Osteocyte (in vitro differentiated cells): ENCODE data around the gene APOC4. TPM values are rescaled to one million over a fixed set of nuclear protein-coding genes. Genes with fewer than 3 reads are reported as not detected.

ENCODE experiments used
- DNase-seq: peaks from one replicate; pipeline ENCODE4 v3.0.0; 2021; ENCODE audit warnings: mixed read lengths; ENCODE audit not compliant: unreplicated experiment; ENCODE audit errors: extremely low spot score
- H3K27ac Mint-ChIP-seq: one replicate; pipeline ENCODE4 v1.8.0; 2021; ENCODE audit warnings: mild to moderate bottlenecking, mixed read lengths; ENCODE audit not compliant: unreplicated experiment
- H3K27me3 Mint-ChIP-seq: one replicate; pipeline ENCODE4 v1.8.0; 2021; ENCODE audit warnings: mixed read lengths; ENCODE audit not compliant: unreplicated experiment
- H3K36me3 Mint-ChIP-seq: one replicate; pipeline ENCODE4 v1.8.0; 2021; ENCODE audit warnings: mixed read lengths; ENCODE audit not compliant: unreplicated experiment
- H3K4me1 Mint-ChIP-seq: one replicate; pipeline ENCODE4 v1.8.0; 2021; ENCODE audit warnings: mixed read lengths; ENCODE audit not compliant: unreplicated experiment
- H3K4me3 Mint-ChIP-seq: one replicate; pipeline ENCODE4 v1.8.0; 2021; ENCODE audit warnings: mild to moderate bottlenecking, moderate library complexity, mixed read lengths; ENCODE audit not compliant: unreplicated experiment
- H3K9me3 Mint-ChIP-seq: one replicate; pipeline ENCODE4 v1.8.0; 2021; ENCODE audit warnings: mixed read lengths; ENCODE audit not compliant: unreplicated experiment
- total RNA-seq: library from RNA; stranded (reverse); gene quantifications from 2 replicates; pipeline ENCODE4 v1.2.1, GENCODE V29; 2021
- TF ChIP-seq, protein P1 (sequence below): fragments of 200-600 bp; sonication (generic); IDR thresholded peaks from 2 replicates; pipeline ENCODE4 v1.5.0; 2021; ENCODE audit warnings: antibody characterized with exemption, mild to moderate bottlenecking, moderate library complexity

The APOC4 gene
- total RNA-seq, 1 donor from 2014 or later, result not detected

DNA sequence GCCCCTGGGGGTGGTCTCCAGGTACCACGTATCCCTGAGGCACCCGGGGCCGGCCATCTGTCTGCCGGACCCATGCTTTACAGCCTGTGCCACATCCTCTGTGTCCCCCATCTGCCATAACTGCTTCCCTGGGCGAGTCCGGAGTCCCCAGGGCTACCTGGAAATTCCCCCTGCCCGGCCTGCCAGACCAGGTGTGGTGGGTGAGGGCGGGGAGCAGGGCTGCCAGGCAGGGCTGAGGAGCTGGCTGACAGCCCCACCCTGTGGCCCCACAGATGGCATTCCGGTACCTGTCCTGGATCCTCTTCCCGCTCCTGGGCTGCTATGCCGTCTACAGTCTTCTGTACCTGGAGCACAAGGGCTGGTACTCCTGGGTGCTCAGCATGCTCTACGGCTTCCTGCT lies 48.9 kb downstream of the APOC4 start:
- Mint-ChIP-seq H3K9me3 (no peaks in the 10 kb centered on the region), H3K4me1 (no peaks in the 10 kb centered on the region), H3K27me3 (no peaks in the 10 kb centered on the region), H3K4me3 (no peak overlapping the region), H3K36me3 (peaks cover 21% of the 10 kb centered on the region), H3K27ac (no peak overlapping the region)
- TF ChIP-seq, protein P1, sequence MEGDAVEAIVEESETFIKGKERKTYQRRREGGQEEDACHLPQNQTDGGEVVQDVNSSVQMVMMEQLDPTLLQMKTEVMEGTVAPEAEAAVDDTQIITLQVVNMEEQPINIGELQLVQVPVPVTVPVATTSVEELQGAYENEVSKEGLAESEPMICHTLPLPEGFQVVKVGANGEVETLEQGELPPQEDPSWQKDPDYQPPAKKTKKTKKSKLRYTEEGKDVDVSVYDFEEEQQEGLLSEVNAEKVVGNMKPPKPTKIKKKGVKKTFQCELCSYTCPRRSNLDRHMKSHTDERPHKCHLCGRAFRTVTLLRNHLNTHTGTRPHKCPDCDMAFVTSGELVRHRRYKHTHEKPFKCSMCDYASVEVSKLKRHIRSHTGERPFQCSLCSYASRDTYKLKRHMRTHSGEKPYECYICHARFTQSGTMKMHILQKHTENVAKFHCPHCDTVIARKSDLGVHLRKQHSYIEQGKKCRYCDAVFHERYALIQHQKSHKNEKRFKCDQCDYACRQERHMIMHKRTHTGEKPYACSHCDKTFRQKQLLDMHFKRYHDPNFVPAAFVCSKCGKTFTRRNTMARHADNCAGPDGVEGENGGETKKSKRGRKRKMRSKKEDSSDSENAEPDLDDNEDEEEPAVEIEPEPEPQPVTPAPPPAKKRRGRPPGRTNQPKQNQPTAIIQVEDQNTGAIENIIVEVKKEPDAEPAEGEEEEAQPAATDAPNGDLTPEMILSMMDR, result no peak
- DNase-seq, result no peak

DNA sequence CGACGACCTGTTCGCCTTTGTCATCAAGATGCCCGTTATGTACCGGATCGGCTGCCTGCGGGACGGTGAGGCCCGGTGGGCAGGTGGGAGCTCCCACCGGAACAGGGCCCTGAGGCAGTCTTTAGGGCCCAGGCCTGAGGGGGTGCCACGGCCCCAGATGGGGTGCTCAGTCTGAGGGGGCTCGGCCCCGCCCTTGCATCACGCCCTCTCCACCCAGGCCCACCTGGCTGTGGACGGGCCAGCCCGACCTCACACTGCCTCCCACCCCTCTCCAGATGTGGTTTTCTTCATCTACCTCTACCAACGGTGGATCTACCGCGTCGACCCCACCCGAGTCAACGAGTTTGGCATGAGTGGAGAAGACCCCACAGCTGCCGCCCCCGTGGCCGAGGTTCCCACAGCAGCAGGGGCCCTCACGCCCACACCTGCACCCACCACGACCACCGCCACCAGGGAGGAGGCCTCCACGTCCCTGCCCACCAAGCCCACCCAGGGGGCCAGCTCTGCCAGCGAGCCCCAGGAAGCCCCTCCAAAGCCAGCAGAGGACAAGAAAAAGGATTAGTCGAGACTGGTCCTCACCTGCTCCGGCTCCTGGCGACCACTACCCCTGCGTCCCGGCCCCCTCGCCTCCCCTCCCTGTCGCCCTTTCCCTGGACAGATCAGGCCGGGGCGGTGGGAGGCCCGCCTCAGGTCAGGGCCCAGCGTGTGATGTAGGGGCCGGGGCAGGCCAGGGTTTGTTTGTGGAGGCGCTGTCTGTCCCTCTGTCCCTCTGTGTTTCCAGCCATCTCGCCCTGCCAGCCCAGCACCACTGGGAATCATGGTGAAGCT lies 50.5 kb downstream of the APOC4 start:
- H3K4me1 Mint-ChIP-seq, result no peaks in the 10 kb centered on the region
- H3K27me3 Mint-ChIP-seq, result no peaks in the 10 kb centered on the region
- DNase-seq, result no peak
- H3K36me3 Mint-ChIP-seq, result peaks cover 13% of the 10 kb centered on the region
- no peak overlapping the region for H3K27ac Mint-ChIP-seq
- TF ChIP-seq, protein P1, result no peak
- no peaks in the 10 kb centered on the region for H3K9me3 Mint-ChIP-seq
- H3K4me3 Mint-ChIP-seq, result no peak overlapping the region

DNA sequence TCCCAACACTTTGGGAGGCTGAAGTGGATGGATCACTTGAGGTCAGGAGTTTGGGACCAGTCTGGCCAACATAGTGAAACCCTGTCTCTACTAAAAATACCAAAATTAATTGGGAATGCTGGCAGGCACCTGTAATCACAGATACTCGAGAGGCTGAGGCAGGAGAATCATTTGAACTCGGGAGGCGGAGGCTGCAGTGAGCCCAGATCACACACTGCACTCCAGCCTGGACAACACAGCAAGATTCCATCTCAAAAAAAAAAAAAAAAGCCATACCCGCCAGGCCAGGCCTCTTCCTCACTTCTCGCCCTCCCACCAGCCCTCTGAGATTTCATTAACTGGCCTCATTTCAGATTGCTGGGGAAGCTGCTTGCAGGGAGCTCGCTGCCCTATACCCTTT lies 51.5 kb downstream of the APOC4 start:
- no peak for DNase-seq
- Mint-ChIP-seq H3K36me3 (peaks cover 10% of the 10 kb centered on the region), H3K4me3 (no peak overlapping the region), H3K27me3 (no peaks in the 10 kb centered on the region), H3K4me1 (no peaks in the 10 kb centered on the region), H3K9me3 (no peaks in the 10 kb centered on the region), H3K27ac (no peak overlapping the region)
- TF ChIP-seq, protein P1, result no peak

DNA sequence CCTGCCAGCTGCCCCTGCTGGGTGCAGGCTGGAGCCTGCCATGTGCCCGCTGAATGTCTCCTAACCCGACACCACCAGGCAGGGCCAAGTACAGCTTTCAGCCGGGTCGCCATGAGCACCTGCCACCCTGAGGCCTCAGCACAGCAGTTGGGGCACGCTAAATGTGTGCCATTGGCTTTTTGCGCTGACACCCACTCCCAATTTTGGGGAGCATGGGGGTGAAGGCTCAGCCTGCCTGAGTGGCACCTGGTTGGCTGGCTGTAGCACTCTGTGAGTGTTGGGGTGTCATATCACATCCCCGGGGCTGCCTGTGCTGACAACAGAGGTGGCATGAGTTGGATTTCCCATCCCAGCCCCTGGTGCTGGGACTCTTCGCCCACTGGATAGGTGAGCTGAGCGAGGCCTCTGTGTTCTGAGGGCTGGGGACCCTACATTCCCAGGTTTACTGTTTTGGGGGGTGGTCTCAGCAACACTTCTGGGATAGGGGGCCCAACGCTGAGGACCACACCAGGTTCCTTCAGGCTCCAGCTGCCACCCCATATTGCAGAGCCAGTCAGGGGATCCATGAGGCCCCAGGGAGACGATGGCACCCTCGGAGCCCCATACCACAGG lies 52.0 kb downstream of the APOC4 start:
- Mint-ChIP-seq H3K27me3 (no peaks in the 10 kb centered on the region), H3K36me3 (peaks cover 7% of the 10 kb centered on the region), H3K4me1 (no peaks in the 10 kb centered on the region), H3K27ac (no peak overlapping the region), H3K9me3 (no peaks in the 10 kb centered on the region), H3K4me3 (no peak overlapping the region)
- TF ChIP-seq, protein P1, result no peak
- DNase-seq, result no peak

Other genes starting within 250 kb of the APOC4 start
- not detected in 2 replicates for gene CEACAM16, start 243.1 kb upstream of the APOC4 start, total RNA-seq
- 12.7 and 15.3 TPM in 2 replicates for gene BCL3, start 193.5 kb upstream of the APOC4 start, total RNA-seq
- not detected in 2 replicates for gene CBLC, start 164.3 kb upstream of the APOC4 start, total RNA-seq
- 8.8 and 9.9 TPM in 2 replicates for gene BCAM, start 133.1 kb upstream of the APOC4 start, total RNA-seq
- gene NECTIN2, start 95.9 kb upstream of the APOC4 start, total RNA-seq, result 117 TPM in 2 replicates
- gene TOMM40, start 51.0 kb upstream of the APOC4 start, total RNA-seq, result 47.4 and 48.7 TPM in 2 replicates
- 151 and 184 TPM in 2 replicates for gene APOE, start 36.4 kb upstream of the APOC4 start, total RNA-seq
- gene APOC1, start 27.6 kb upstream of the APOC4 start, total RNA-seq, result 3.3 TPM in 1 of 2 replicates, not detected in the other
- gene APOC2, start 3.8 kb downstream of the APOC4 start, total RNA-seq, result not detected in 2 replicates
- gene CLPTM1, start 13.1 kb downstream of the APOC4 start, total RNA-seq, result 124 and 126 TPM in 2 replicates
- 14.3 and 15.1 TPM in 2 replicates for gene RELB, start 59.2 kb downstream of the APOC4 start, total RNA-seq
- gene CLASRP, start 96.8 kb downstream of the APOC4 start, total RNA-seq, result 77.8 and 81.5 TPM in 2 replicates
- 0.68 and 0.70 TPM in 2 replicates for gene ZNF296, start 134.2 kb downstream of the APOC4 start, total RNA-seq
- gene GEMIN7, start 137.0 kb downstream of the APOC4 start, total RNA-seq, result 19.3 and 25.8 TPM in 2 replicates
- gene PPP1R37, start 150.9 kb downstream of the APOC4 start, total RNA-seq, result 34.8 and 35.4 TPM in 2 replicates
- gene NKPD1, start 218.7 kb downstream of the APOC4 start, total RNA-seq, result 0.18 and 0.35 TPM in 2 replicates
- gene TRAPPC6A, start 236.0 kb downstream of the APOC4 start, total RNA-seq, result 29.4 and 31.5 TPM in 2 replicates
- 16.9 and 23.1 TPM in 2 replicates for gene BLOC1S3, start 236.5 kb downstream of the APOC4 start, total RNA-seq